Adrenal gland (tissue), 12 donors: ENCODE data around the gene KCTD17. TPM values are rescaled to one million over a fixed set of nuclear protein-coding genes. Genes with fewer than 3 reads are reported as not detected.

ENCODE experiments used
- DNase-seq, 7 donors: peaks; one replicate each; pipeline ENCODE4 v3.0.0-alpha.2; 2019 to 2020
- H3K27ac ChIP-seq, 5 donors: fragments of 200-600 bp; sonication (generic) in 4 of 5; 1 replicate in 3 of 5; 2 replicates in 2 of 5; pipeline versions ENCODE4 v1.5.1 to v1.8.0; 2016 to 2020; ENCODE audit warnings: mild to moderate bottlenecking in 1 of 5
- H3K27me3 ChIP-seq: fragments of 200-600 bp; 2 replicates; pipeline ENCODE4 v1.8.0; 2021
- H3K36me3 ChIP-seq, 2 donors: fragments of 200-600 bp; replicated peaks in 1 of 2; 1 replicate in 1 of 2; 2 replicates in 1 of 2; pipeline versions ENCODE4 v1.5.1 to v1.8.0; 2018 to 2022
- H3K4me1 ChIP-seq, 2 donors: fragments of 200-600 bp; replicated peaks in 1 of 2; 1 replicate in 1 of 2; 2 replicates in 1 of 2; pipeline versions ENCODE4 v1.5.1 to v1.8.0; 2018 to 2021
- H3K4me3 ChIP-seq, 4 donors: fragments of 200-600 bp; sonication (generic) in 3 of 4; one replicate each; pipeline ENCODE4 v1.5.1; 2016 to 2018
- H3K9me3 ChIP-seq, 3 donors: fragments of 200-600 bp; sonication (generic) in 1 of 3; replicated peaks in 1 of 3; 1 replicate in 2 of 3; 2 replicates in 1 of 3; pipeline versions ENCODE4 v1.5.1 to v1.8.0; 2016 to 2021
- POLR2A ChIP-seq, 2 donors: fragments of 450-650 bp; IDR thresholded peaks; one replicate each; pipeline ENCODE4 v1.6.1; 2017; ENCODE audit warnings: antibody characterized with exemption in 2 of 2, mild to moderate bottlenecking in 2 of 2, moderate library complexity in 1 of 2
- WGBS, 4 donors: extraction: QIAGEN DNeasy Blood & Tissue Kit in 2 of 4; methylation state at CpG; one replicate each; pipeline versions ENCODE4 v1.1.5 to v1.1.7; 2013 to 2017; 5-methylcytosine and 5-hydroxymethylcytosine counted together
- intact Hi-C, 2 donors: fragments of 100-400 bp; cut with DNase I; formaldehyde crosslinking; loops; one replicate each; pipeline versions ENCODE4 v1.14.1 to v1.15.0; 2022 to 2023
- polyA plus RNA-seq, 3 donors: library from polyadenylated mRNA; stranded (reverse); fragments of 200-250 nt in 2 of 3; fragments of 350-450 nt in 1 of 3; fragmentation: Illumina TruSeq in 1 of 3; extraction: RNeasy Lipid Tissue Mini Kit (QIAGEN cat#74804) in 1 of 3; gene quantifications; one replicate each; pipeline ENCODE4 v1.2.3, GENCODE V29; 2013 to 2014
- total RNA-seq, 9 donors: library from RNA; depleted of rRNA in 4 of 9; stranded (reverse); fragments of >200 nt in 4 of 9; fragments of 120-200 nt in 1 of 9; fragmentation: NEBNext Ultra II Directional in 1 of 9; extraction: Animal tissue kit (Norgen Biotek cat#: 25700) in 1 of 9; gene quantifications; one replicate each; pipeline versions ENCODE4 v1.1.0 to v1.2.4, GENCODE V29; 2013 to 2023
- TF ChIP-seq, protein P1 (sequence below), 6 experiments: fragments of 450-650 bp in 4 of 6; fragments of 200-600 bp in 2 of 6; sonication (generic) in 1 of 6; IDR thresholded peaks; 1 replicate in 5 of 6; 2 replicates in 1 of 6; pipeline versions ENCODE4 v1.5.1 to v1.8.0; 2016 to 2021; ENCODE audit warnings: antibody characterized with exemption in 6 of 6, mild to moderate bottlenecking in 2 of 6, moderate library complexity in 1 of 6
- donor health status: healthy with polysubstance abuse.
- donor health status: Bipolar disorder and iron deficiency.
- donor health status: DM: yes; HTN: yes; CAD: no.
- donor health status: DM: no; HTN: no; CAD: no.
- donor health status: DM: no; HTN: no; CAD: no.
- donor health status: DM: yes; HTN: yes; CAD: no.

KCTD17 gene
- total and polyA plus RNA-seq, 12 donors: 10.0 to 71.5 (median 27.0) TPM

DNA sequence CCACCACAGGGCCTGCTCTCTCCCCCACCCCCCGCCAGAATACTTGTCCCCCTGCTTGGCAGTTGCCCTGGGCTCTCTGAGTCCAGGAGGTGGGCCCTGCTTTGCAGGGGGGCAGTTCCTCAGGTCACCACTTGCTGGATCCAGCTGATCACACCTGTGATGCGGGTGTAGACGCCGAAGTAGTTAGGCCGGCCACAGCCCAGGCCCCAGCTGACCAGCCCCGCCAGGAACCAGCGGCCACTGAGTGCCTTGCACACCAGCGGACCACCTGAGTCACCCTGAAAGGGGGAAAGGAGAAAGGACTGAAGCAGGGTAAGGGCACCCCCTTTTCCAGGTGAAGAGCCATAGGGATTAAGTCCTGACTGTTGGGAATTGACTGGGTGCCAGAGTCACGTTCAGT lies 14.4 kb downstream of the KCTD17 start:
- peaks cover 0 to 11% of the 10 kb centered on the region in 2 donors for H3K4me1 ChIP-seq
- TF ChIP-seq, protein P1, sequence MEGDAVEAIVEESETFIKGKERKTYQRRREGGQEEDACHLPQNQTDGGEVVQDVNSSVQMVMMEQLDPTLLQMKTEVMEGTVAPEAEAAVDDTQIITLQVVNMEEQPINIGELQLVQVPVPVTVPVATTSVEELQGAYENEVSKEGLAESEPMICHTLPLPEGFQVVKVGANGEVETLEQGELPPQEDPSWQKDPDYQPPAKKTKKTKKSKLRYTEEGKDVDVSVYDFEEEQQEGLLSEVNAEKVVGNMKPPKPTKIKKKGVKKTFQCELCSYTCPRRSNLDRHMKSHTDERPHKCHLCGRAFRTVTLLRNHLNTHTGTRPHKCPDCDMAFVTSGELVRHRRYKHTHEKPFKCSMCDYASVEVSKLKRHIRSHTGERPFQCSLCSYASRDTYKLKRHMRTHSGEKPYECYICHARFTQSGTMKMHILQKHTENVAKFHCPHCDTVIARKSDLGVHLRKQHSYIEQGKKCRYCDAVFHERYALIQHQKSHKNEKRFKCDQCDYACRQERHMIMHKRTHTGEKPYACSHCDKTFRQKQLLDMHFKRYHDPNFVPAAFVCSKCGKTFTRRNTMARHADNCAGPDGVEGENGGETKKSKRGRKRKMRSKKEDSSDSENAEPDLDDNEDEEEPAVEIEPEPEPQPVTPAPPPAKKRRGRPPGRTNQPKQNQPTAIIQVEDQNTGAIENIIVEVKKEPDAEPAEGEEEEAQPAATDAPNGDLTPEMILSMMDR (IDR thresholded peaks at IDR 0.05): no peak
- no peak for TF ChIP-seq POLR2A (IDR thresholded peaks at IDR 0.05)
- H3K27me3 ChIP-seq: peaks cover 29% of the 10 kb centered on the region
- H3K9me3 ChIP-seq: no peaks in the 10 kb centered on the region
- intact Hi-C loops: no loop called here
- WGBS, 4 donors: 87 to 91% (median 88%) methylated on average over 4 to 9 of the region's 9 CpGs
- no peak for DNase-seq
- H3K36me3 ChIP-seq: no peaks in the 10 kb centered on the region
- H3K4me3 ChIP-seq: no peak overlapping the region
- no peak overlapping the region for H3K27ac ChIP-seq

DNA sequence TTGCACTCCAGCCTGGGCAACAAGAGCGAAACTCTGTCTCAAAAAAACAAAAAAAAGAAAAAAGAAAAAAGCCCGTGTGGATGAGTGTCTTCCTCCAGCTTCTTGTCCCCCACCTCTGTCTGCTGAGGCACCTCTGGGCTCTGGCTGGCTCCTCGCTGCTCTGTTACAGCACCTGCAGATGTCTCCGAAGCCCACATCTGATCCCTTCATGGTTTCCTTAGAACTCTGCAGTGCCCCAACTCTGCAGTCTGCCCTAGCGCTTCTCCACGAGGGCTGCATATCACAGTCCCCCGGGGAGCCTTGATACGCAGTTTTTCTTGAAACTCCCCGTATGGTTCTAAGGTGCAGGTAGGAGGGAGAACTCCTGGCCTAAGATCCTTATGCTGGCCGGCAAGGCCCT lies 15.9 kb downstream of the KCTD17 start:
- H3K9me3 ChIP-seq: no peaks in the 10 kb centered on the region
- no peak overlapping the region for H3K4me3 ChIP-seq
- H3K27me3 ChIP-seq: peaks cover 29% of the 10 kb centered on the region
- TF ChIP-seq, protein P1 (IDR thresholded peaks at IDR 0.05): no peak
- no peak for TF ChIP-seq POLR2A (IDR thresholded peaks at IDR 0.05)
- 78 to 85% (median 83%) methylated on average over 9 to 10 of the region's 10 CpGs for WGBS, 4 donors
- DNase-seq: no peak
- H3K27ac ChIP-seq: no peak overlapping the region
- intact Hi-C loops: no loop called here
- no peaks in the 10 kb centered on the region for H3K36me3 ChIP-seq
- no peaks in the 10 kb centered on the region for H3K4me1 ChIP-seq

DNA sequence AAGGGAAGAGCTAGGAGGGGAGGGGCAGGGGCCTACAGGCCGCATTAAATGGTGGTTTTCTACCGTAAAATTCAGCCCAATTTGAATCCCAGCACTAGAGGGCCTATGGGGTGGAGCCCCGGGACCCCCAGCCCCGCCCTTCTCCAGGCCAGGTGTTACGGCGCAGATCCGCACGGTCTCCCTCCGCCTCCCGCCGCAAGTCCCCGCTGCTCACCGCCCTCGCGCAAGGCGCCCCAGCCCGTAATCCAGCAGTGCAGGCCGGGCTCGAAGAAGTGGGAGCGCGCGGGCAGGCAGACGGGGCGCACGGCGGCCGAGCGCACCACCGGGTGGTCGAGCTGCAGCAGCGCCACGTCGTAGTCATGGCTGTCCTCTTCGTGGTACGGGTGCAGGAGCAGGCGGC lies 17.3 kb downstream of the KCTD17 start:
- no peaks in the 10 kb centered on the region for H3K9me3 ChIP-seq
- TF ChIP-seq, protein P1 (IDR thresholded peaks at IDR 0.05): no peak
- TF ChIP-seq POLR2A (IDR thresholded peaks at IDR 0.05): no peak
- no peaks in the 10 kb centered on the region for H3K36me3 ChIP-seq
- peaks cover 29% of the 10 kb centered on the region for H3K27me3 ChIP-seq
- DNase-seq: no peak
- no peak overlapping the region for H3K4me3 ChIP-seq
- intact Hi-C loops: no loop called here
- no peaks in the 10 kb centered on the region for H3K4me1 ChIP-seq
- H3K27ac ChIP-seq: no peak overlapping the region
- WGBS, 4 donors: 0 to 4% (median 3%) methylated on average over 1 to 36 of the region's 36 CpGs; no CpG with 5 or more reads in 1 of the 4 donors

DNA sequence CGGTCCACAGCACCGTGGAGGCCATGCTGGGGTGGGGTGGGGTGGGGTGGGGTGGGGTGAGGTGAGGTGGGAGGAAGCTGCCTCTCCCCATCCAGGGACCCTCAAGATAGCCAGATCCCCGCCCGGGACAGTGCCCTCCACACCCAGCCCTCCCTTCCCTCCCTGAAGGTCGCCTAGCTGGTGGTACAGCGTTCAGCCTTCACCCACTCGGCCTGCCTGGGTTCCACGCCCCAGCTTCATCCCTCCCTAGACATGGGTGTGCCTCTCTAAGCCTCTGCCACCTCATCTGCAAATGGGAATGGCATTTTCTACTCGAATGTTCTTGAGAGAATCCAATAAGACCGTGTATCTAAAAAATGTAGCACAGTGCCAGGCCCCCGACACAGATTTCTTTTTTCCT lies 17.8 kb downstream of the KCTD17 start:
- 21 to 24% (median 23%) methylated on average over 10 to 11 of the region's 11 CpGs; no CpG with 5 or more reads in 1 of the 4 donors for WGBS, 4 donors
- H3K36me3 ChIP-seq: no peaks in the 10 kb centered on the region
- no peak for DNase-seq
- H3K9me3 ChIP-seq: no peaks in the 10 kb centered on the region
- intact Hi-C loops: no loop called here
- H3K27ac ChIP-seq: no peak overlapping the region
- H3K4me1 ChIP-seq: no peaks in the 10 kb centered on the region
- no peak overlapping the region for H3K4me3 ChIP-seq
- peaks cover 29% of the 10 kb centered on the region for H3K27me3 ChIP-seq
- no peak for TF ChIP-seq POLR2A (IDR thresholded peaks at IDR 0.05)
- TF ChIP-seq, protein P1 (IDR thresholded peaks at IDR 0.05): no peak
